ENCODE measurements around the gene CTIF.

DNA sequence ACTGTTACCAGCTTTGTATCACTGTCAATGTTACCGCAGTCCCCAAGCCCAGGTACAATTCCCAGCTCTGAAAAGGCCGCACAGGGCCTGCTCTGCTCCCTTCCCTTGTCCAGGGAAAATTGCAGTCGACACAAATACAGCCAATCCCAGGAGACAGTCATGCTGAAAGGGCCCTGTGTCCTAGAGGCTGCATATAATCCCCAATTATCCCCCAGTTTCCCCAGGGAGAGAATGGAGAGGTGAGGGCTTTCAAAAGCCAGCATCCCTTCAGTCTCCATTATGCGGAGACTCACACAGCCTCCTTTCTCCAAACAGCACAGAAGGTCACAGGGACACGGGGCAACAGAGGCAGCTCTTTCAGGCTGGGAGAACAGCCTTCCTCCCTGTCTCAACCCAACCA, 17.1 kb upstream of the CTIF start:
- no peak for TF ChIP-seq ZNF114 (CRISPR knock-in tag; IDR thresholded peaks at IDR 0.05)
- TF ChIP-seq, protein P1, sequence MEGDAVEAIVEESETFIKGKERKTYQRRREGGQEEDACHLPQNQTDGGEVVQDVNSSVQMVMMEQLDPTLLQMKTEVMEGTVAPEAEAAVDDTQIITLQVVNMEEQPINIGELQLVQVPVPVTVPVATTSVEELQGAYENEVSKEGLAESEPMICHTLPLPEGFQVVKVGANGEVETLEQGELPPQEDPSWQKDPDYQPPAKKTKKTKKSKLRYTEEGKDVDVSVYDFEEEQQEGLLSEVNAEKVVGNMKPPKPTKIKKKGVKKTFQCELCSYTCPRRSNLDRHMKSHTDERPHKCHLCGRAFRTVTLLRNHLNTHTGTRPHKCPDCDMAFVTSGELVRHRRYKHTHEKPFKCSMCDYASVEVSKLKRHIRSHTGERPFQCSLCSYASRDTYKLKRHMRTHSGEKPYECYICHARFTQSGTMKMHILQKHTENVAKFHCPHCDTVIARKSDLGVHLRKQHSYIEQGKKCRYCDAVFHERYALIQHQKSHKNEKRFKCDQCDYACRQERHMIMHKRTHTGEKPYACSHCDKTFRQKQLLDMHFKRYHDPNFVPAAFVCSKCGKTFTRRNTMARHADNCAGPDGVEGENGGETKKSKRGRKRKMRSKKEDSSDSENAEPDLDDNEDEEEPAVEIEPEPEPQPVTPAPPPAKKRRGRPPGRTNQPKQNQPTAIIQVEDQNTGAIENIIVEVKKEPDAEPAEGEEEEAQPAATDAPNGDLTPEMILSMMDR (conservative IDR thresholded peaks at IDR 0.05; ENCODE audit: low read depth in 2 of 2), result no peak
- TF ChIP-seq POLR2AphosphoS5 (IDR thresholded peaks at IDR 0.05; ENCODE audit: low read depth), result no peak
- TF ChIP-seq ZNF331 (CRISPR knock-in tag; IDR thresholded peaks at IDR 0.05; ENCODE audit: low read depth), result no peak
- TF ChIP-seq, protein P2, sequence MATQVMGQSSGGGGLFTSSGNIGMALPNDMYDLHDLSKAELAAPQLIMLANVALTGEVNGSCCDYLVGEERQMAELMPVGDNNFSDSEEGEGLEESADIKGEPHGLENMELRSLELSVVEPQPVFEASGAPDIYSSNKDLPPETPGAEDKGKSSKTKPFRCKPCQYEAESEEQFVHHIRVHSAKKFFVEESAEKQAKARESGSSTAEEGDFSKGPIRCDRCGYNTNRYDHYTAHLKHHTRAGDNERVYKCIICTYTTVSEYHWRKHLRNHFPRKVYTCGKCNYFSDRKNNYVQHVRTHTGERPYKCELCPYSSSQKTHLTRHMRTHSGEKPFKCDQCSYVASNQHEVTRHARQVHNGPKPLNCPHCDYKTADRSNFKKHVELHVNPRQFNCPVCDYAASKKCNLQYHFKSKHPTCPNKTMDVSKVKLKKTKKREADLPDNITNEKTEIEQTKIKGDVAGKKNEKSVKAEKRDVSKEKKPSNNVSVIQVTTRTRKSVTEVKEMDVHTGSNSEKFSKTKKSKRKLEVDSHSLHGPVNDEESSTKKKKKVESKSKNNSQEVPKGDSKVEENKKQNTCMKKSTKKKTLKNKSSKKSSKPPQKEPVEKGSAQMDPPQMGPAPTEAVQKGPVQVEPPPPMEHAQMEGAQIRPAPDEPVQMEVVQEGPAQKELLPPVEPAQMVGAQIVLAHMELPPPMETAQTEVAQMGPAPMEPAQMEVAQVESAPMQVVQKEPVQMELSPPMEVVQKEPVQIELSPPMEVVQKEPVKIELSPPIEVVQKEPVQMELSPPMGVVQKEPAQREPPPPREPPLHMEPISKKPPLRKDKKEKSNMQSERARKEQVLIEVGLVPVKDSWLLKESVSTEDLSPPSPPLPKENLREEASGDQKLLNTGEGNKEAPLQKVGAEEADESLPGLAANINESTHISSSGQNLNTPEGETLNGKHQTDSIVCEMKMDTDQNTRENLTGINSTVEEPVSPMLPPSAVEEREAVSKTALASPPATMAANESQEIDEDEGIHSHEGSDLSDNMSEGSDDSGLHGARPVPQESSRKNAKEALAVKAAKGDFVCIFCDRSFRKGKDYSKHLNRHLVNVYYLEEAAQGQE (IDR thresholded peaks at IDR 0.05; ENCODE audit: unreplicated experiment), result no peak
- TF ChIP-seq EZH2 (IDR thresholded peaks at IDR 0.05; ENCODE audit: low read depth, unreplicated experiment), result no peak
- TF ChIP-seq EZH2phosphoT487 (IDR thresholded peaks at IDR 0.05; ENCODE audit: unreplicated experiment), result no peak
- TF ChIP-seq STAT1 (IDR thresholded peaks at IDR 0.05; ENCODE audit: unreplicated experiment), result no peak
- TF ChIP-seq CREB1 (CRISPR knock-in tag; IDR thresholded peaks at IDR 0.05; ENCODE audit: low read depth), result no peak
- no peak for TF ChIP-seq ETS1 (IDR thresholded peaks at IDR 0.05)
- no peak for TF ChIP-seq NANOG (IDR thresholded peaks at IDR 0.05; ENCODE audit: borderline replicate concordance)
- TF ChIP-seq, protein P3, sequence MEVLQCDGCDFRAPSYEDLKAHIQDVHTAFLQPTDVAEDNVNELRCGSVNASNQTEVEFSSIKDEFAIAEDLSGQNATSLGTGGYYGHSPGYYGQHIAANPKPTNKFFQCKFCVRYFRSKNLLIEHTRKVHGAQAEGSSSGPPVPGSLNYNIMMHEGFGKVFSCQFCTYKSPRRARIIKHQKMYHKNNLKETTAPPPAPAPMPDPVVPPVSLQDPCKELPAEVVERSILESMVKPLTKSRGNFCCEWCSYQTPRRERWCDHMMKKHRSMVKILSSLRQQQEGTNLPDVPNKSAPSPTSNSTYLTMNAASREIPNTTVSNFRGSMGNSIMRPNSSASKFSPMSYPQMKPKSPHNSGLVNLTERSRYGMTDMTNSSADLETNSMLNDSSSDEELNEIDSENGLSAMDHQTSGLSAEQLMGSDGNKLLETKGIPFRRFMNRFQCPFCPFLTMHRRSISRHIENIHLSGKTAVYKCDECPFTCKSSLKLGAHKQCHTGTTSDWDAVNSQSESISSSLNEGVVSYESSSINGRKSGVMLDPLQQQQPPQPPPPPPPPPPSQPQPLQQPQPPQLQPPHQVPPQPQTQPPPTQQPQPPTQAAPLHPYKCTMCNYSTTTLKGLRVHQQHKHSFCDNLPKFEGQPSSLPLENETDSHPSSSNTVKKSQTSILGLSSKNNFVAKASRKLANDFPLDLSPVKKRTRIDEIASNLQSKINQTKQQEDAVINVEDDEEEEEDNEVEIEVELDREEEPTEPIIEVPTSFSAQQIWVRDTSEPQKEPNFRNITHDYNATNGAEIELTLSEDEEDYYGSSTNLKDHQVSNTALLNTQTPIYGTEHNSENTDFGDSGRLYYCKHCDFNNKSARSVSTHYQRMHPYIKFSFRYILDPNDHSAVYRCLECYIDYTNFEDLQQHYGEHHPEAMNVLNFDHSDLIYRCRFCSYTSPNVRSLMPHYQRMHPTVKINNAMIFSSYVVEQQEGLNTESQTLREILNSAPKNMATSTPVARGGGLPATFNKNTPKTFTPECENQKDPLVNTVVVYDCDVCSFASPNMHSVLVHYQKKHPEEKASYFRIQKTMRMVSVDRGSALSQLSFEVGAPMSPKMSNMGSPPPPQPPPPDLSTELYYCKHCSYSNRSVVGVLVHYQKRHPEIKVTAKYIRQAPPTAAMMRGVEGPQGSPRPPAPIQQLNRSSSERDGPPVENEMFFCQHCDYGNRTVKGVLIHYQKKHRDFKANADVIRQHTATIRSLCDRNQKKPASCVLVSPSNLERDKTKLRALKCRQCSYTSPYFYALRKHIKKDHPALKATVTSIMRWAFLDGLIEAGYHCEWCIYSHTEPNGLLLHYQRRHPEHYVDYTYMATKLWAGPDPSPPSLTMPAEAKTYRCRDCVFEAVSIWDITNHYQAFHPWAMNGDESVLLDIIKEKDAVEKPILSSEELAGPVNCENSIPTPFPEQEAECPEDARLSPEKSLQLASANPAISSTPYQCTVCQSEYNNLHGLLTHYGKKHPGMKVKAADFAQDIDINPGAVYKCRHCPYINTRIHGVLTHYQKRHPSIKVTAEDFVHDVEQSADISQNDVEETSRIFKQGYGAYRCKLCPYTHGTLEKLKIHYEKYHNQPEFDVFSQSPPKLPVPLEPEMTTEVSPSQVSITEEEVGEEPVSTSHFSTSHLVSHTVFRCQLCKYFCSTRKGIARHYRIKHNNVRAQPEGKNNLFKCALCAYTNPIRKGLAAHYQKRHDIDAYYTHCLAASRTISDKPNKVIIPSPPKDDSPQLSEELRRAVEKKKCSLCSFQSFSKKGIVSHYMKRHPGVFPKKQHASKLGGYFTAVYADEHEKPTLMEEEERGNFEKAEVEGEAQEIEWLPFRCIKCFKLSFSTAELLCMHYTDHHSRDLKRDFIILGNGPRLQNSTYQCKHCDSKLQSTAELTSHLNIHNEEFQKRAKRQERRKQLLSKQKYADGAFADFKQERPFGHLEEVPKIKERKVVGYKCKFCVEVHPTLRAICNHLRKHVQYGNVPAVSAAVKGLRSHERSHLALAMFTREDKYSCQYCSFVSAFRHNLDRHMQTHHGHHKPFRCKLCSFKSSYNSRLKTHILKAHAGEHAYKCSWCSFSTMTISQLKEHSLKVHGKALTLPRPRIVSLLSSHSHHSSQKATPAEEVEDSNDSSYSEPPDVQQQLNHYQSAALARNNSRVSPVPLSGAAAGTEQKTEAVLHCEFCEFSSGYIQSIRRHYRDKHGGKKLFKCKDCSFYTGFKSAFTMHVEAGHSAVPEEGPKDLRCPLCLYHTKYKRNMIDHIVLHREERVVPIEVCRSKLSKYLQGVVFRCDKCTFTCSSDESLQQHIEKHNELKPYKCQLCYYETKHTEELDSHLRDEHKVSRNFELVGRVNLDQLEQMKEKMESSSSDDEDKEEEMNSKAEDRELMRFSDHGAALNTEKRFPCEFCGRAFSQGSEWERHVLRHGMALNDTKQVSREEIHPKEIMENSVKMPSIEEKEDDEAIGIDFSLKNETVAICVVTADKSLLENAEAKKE (CRISPR knock-in tag; IDR thresholded peaks at IDR 0.05), result no peak
